ENCODE data around the gene AEBP1. TPM values are rescaled to one million over a fixed set of nuclear protein-coding genes. Genes with fewer than 3 reads are reported as not detected.
A peak's percentile ranks its signal among the peaks of the same experiment; 100 is the strongest.

The AEBP1 gene
- total RNA-seq, 6 experiments from 2014 or later: 69.7 to 83.2 (median 76.4) TPM

GRCh38 chr7:44076101-44076895 is 27.8 kb upstream of the AEBP1 start:
- peak overlapping the region; percentile 60 for H3K27ac Mint-ChIP-seq
- H3K4me1 Mint-ChIP-seq (ENCODE audit: low read depth): peaks cover 43% of the 10 kb centered on the region
- H3K36me3 Mint-ChIP-seq (ENCODE audit: low read depth): peaks cover 35% of the 10 kb centered on the region
- TF ChIP-seq CTCF (IDR thresholded peaks at IDR 0.05): no peak
- H3K9me3 Mint-ChIP-seq: no peaks in the 10 kb centered on the region
- peaks cover 10% of the 10 kb centered on the region for H3K27me3 Mint-ChIP-seq (ENCODE audit: insufficient read depth)
- no peak for DNase-seq
- no peak overlapping the region for H3K4me3 Mint-ChIP-seq

- no peak for TF ChIP-seq CTCF (IDR thresholded peaks at IDR 0.05)
- no peak for DNase-seq
- H3K36me3 Mint-ChIP-seq (ENCODE audit: low read depth): peaks cover 35% of the 10 kb centered on the region
- H3K4me3 Mint-ChIP-seq: no peak overlapping the region
- H3K4me1 Mint-ChIP-seq (ENCODE audit: low read depth): peaks cover 43% of the 10 kb centered on the region
- H3K9me3 Mint-ChIP-seq: no peaks in the 10 kb centered on the region
- H3K27me3 Mint-ChIP-seq (ENCODE audit: insufficient read depth): peaks cover 8% of the 10 kb centered on the region
- no peak overlapping the region for H3K27ac Mint-ChIP-seq
Observed at GRCh38 chr7:44077061-44077460, 27.1 kb upstream of the AEBP1 start.

GRCh38 chr7:44077681-44078091 is 26.5 kb upstream of the AEBP1 start:
- H3K27ac Mint-ChIP-seq: peak overlapping the region; percentile 79
- peaks cover 33% of the 10 kb centered on the region for H3K36me3 Mint-ChIP-seq (ENCODE audit: low read depth)
- peaks cover 37% of the 10 kb centered on the region for H3K4me1 Mint-ChIP-seq (ENCODE audit: low read depth)
- DNase-seq: no peak
- no peak for TF ChIP-seq CTCF (IDR thresholded peaks at IDR 0.05)
- no peak overlapping the region for H3K4me3 Mint-ChIP-seq
- H3K27me3 Mint-ChIP-seq (ENCODE audit: insufficient read depth): peaks cover 2% of the 10 kb centered on the region; the same call in 1 of the 2 replicates
- no peaks in the 10 kb centered on the region for H3K9me3 Mint-ChIP-seq

- no peak for TF ChIP-seq CTCF (IDR thresholded peaks at IDR 0.05)
- DNase-seq: no peak
- Mint-ChIP-seq H3K4me1 (ENCODE audit: low read depth) (peaks cover 36% of the 10 kb centered on the region), H3K4me3 (no peak overlapping the region), H3K27me3 (ENCODE audit: insufficient read depth) (0 out of 2 replicates have a peak, but pooled peaks cover 1% of the 10 kb centered on the region), H3K36me3 (ENCODE audit: low read depth) (peaks cover 30% of the 10 kb centered on the region), H3K9me3 (no peaks in the 10 kb centered on the region), H3K27ac (0 out of 2 replicates have a peak overlapping the region, but pooled peaks have one; percentile 5)
Observed at GRCh38 chr7:44078521-44078920, 25.6 kb upstream of the AEBP1 start.

GRCh38 chr7:44079331-44080021 is 24.7 kb upstream of the AEBP1 start:
- TF ChIP-seq CTCF (IDR thresholded peaks at IDR 0.05): no peak
- no peak for DNase-seq
- Mint-ChIP-seq H3K9me3 (no peaks in the 10 kb centered on the region), H3K4me3 (no peak overlapping the region), H3K27me3 (ENCODE audit: insufficient read depth) (0 out of 2 replicates have a peak, but pooled peaks cover 1% of the 10 kb centered on the region), H3K36me3 (ENCODE audit: low read depth) (peaks cover 26% of the 10 kb centered on the region), H3K27ac (no peak overlapping the region), H3K4me1 (ENCODE audit: low read depth) (peaks cover 36% of the 10 kb centered on the region)

All from HFFc6 (cell line).